Mesothelial cell of epicardium (in vitro differentiated cells): ENCODE measurements around the gene C9orf43. TPM values are rescaled to one million over a fixed set of nuclear protein-coding genes. Genes with fewer than 3 reads are reported as not detected.
"Not testable (repeated sequence)": the region's sequence is repeated elsewhere in the genome, so short reads cannot be mapped to it uniquely, and the experiment has no call there.

ENCODE experiments used
- DNase-seq, 2 experiments: peaks; one replicate each; pipeline ENCODE4 v3.0.0; 2021; ENCODE audit warnings: low spot score in 2 of 2; ENCODE audit not compliant: unreplicated experiment in 2 of 2
- H3K27ac Mint-ChIP-seq: 2 replicates; pipeline ENCODE4 v1.8.0; 2021; ENCODE audit warnings: mixed read lengths
- H3K27me3 Mint-ChIP-seq: 2 replicates; pipeline ENCODE4 v1.8.0; 2021; ENCODE audit warnings: low read depth, mixed read lengths
- H3K36me3 Mint-ChIP-seq: 2 replicates; pipeline ENCODE4 v1.8.0; 2021; ENCODE audit warnings: mixed read lengths
- H3K4me1 Mint-ChIP-seq: 2 replicates; pipeline ENCODE4 v1.8.0; 2021; ENCODE audit warnings: mixed read lengths
- H3K4me3 Mint-ChIP-seq: 2 replicates; pipeline ENCODE4 v1.8.0; 2021; ENCODE audit warnings: mild to moderate bottlenecking, moderate library complexity, mixed read lengths
- H3K9me3 Mint-ChIP-seq: 2 replicates; pipeline ENCODE4 v1.8.0; 2021; ENCODE audit warnings: mixed read lengths
- total RNA-seq: library from RNA; stranded (reverse); gene quantifications from 3 replicates; pipeline ENCODE4 v1.2.1, GENCODE V29; 2021
- TF ChIP-seq, protein P1 (sequence below): fragments of 200-600 bp; sonication (generic); IDR thresholded peaks from one replicate; pipeline ENCODE4 v1.5.0; 2021; ENCODE audit warnings: antibody characterized with exemption; ENCODE audit not compliant: unreplicated experiment

The C9orf43 gene
- total RNA-seq, 1 donor from 2014 or later = 0.72 TPM

DNA sequence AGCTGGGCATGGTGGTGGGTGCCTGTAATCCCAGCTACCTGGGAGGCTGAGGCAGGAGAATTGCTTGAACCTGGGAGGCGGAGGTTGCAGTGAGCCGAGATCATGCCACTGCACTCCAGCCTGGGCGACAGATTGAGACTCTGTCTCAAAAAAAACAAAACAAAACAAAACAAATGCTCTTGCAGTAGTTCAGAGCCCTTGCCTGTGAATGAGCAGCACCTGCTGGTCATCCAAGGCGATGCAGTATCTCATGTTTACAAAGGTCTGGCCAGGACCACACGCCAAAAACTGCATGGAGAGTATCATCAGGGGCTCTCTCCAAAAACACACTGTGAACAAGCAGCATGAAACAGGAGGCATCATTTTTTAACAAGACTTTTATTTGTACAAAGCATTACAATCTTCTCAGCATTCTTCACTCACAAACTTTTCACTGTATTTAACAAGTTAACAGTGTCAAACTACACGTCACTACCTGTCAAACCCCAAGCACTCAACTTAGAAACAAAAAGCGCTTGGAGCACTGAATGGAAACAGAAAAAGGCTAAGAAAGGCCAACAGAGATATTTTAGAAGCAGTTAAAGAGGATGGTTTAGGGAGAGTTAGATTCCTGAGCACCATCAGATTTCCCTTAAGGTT lies 3.6 kb upstream of the C9orf43 start:
- H3K4me1 Mint-ChIP-seq = peaks cover 16% of the 10 kb centered on the region

DNA sequence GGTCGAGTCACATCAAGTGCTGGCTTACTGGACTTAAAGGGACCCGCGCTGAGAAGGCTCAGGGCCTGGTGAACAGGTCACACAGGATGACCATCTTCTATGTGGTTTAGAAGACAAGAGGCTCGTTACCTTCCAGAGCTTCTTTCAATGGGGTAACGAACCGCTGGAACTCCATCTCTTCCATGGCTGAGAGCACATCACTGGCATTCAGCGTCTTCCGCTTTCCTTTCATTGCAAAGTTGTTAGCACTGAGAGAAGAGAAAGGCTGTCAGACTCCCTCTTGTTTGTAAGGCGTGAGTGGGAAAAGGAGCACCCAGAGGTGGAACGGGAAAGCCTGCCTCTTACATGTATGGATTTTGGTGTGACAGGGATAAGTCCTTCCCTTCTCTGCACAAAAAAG lies 1.1 kb upstream of the C9orf43 start:
- no peaks in the 10 kb centered on the region for H3K9me3 Mint-ChIP-seq
- no peaks in the 10 kb centered on the region for H3K27me3 Mint-ChIP-seq
- no peak for DNase-seq
- H3K4me1 Mint-ChIP-seq = peaks cover 16% of the 10 kb centered on the region
- TF ChIP-seq, protein P1, sequence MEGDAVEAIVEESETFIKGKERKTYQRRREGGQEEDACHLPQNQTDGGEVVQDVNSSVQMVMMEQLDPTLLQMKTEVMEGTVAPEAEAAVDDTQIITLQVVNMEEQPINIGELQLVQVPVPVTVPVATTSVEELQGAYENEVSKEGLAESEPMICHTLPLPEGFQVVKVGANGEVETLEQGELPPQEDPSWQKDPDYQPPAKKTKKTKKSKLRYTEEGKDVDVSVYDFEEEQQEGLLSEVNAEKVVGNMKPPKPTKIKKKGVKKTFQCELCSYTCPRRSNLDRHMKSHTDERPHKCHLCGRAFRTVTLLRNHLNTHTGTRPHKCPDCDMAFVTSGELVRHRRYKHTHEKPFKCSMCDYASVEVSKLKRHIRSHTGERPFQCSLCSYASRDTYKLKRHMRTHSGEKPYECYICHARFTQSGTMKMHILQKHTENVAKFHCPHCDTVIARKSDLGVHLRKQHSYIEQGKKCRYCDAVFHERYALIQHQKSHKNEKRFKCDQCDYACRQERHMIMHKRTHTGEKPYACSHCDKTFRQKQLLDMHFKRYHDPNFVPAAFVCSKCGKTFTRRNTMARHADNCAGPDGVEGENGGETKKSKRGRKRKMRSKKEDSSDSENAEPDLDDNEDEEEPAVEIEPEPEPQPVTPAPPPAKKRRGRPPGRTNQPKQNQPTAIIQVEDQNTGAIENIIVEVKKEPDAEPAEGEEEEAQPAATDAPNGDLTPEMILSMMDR = no peak
- H3K4me3 Mint-ChIP-seq = peak overlapping the region; percentile 91
- peak overlapping the region; percentile 99 for H3K27ac Mint-ChIP-seq
- peaks cover 10% of the 10 kb centered on the region for H3K36me3 Mint-ChIP-seq

More for the DNA sequence above, 3.6 kb upstream of the C9orf43 start:
- DNase-seq = peak in 1 of 2 experiments; percentile 58
- Mint-ChIP-seq H3K36me3 (peaks cover 10% of the 10 kb centered on the region), H3K4me3 (peak overlapping the region; percentile 52), H3K27ac (peak overlapping the region; percentile 91)
- H3K27me3 Mint-ChIP-seq, H3K9me3 Mint-ChIP-seq: not testable (repeated sequence)
- TF ChIP-seq, protein P1 = peak; percentile 77

DNA sequence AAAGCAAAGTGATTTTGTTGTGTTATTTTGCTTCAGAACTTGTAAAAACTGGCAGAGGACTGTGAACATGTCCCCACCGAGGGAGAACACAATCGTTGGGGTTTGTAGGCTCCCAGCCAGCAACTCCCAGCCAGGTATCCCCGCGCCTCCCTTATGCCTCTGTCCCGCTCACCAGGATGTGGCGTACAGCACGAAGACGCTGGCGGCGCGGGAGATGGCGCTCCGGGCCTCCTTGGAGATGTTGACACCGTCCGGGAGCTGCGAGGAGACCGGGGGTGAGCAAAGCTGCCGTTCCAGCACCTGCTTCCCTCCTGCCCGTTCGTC lies 702 bp upstream of the C9orf43 start:
- H3K36me3 Mint-ChIP-seq = peaks cover 10% of the 10 kb centered on the region
- H3K9me3 Mint-ChIP-seq = no peaks in the 10 kb centered on the region
- TF ChIP-seq, protein P1 = no peak
- peak overlapping the region; percentile 99 for H3K27ac Mint-ChIP-seq
- peaks cover 16% of the 10 kb centered on the region for H3K4me1 Mint-ChIP-seq
- peak overlapping the region; percentile 91 for H3K4me3 Mint-ChIP-seq
- no peaks in the 10 kb centered on the region for H3K27me3 Mint-ChIP-seq
- DNase-seq = no peak

DNA sequence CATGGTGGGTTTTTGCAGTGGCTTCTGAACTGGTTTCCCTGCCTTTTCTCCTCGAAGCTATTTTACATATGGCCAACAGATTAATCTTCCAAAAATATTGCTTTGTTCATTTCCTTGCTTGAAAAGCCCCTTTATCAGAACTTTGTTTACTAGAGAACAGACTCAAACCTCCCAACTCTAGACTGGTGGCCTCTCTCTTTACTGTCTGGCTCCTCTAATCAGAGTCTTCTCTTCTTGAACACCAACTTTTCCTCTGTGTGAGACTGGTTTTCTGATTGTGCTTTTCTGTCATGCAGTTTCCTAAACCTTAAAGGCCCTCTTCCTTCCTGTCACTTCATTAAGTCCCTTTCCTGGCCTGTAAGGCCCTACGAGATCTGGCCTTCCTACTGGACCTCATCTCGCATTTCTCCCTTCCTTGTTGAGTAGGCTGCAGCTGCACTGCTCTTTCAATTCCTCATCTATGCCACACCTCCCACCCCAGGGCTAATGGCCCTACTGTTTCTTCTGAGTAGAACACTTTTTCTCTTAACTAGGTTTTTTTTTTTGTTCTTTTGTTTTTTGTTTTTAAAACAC lies 5.7 kb downstream of the C9orf43 start:
- Mint-ChIP-seq H3K27ac (no peak overlapping the region), H3K27me3 (no peaks in the 10 kb centered on the region), H3K36me3 (no peaks in the 10 kb centered on the region), H3K4me1 (no peaks in the 10 kb centered on the region), H3K9me3 (no peaks in the 10 kb centered on the region), H3K4me3 (no peak overlapping the region)
- DNase-seq = no peak
- TF ChIP-seq, protein P1 = no peak

DNA sequence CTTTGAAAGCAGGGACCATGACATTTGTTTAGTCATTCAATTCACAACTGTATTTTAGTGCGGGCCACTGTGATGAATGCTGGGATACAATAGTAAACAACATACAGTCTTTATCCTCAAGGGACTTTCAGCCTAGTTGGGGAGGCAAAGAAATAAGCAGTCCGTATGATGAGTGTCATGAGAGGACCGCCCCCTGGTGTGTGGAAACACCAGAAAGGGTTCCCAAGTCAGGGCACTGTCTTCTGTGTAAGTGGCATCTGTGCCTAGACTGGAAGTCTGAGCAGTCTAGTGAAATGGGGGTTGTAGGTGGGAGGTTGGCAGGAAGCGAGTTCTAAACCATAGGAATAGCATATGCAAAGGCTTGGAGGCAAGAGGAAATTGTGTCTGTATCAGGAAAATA lies 6.8 kb downstream of the C9orf43 start:
- Mint-ChIP-seq H3K9me3 (no peaks in the 10 kb centered on the region), H3K36me3 (no peaks in the 10 kb centered on the region), H3K27ac (no peak overlapping the region), H3K27me3 (no peaks in the 10 kb centered on the region), H3K4me3 (no peak overlapping the region), H3K4me1 (no peaks in the 10 kb centered on the region)
- DNase-seq = no peak
- TF ChIP-seq, protein P1 = no peak

DNA sequence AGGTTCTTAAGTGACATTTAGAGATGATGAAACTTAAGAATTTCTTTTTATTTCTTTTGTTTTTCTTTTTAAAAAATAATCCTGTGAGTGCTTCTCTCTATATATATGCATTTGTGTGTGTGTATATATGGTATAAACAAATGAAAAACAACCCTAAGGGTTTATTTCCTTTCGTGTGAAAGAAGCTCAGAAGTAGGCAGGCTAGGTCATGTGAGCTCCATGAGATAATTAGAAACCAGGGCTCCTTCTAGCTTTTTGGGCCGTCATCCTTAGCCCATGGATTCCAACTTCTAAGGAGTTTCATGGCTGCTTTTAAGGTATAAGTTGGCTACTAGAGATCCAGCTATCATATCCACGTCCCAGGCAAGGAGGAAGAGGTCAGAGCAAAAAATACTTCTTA lies 11.2 kb downstream of the C9orf43 start:
- Mint-ChIP-seq H3K27me3 (no peaks in the 10 kb centered on the region), H3K36me3 (no peaks in the 10 kb centered on the region), H3K27ac (no peak overlapping the region), H3K4me3 (no peak overlapping the region), H3K9me3 (no peaks in the 10 kb centered on the region), H3K4me1 (peaks cover 9% of the 10 kb centered on the region)
- DNase-seq = no peak
- TF ChIP-seq, protein P1 = no peak
